K562 (cell line): ENCODE measurements around the gene NOTCH1. TPM values are rescaled to one million over a fixed set of nuclear protein-coding genes. Genes with fewer than 3 reads are reported as not detected.

ENCODE experiments used
- ATAC-seq: fragments of 200-7000 bp; cut with Tn5 transposase; 3 replicates; pipeline ENCODE4 v1.9.1; 2020; ENCODE audit warnings: moderate library complexity
- BruUV-seq: library from RNA; stranded (reverse); fragments of 400-500 nt; replicated peaks from 2 replicates; lab custom pipeline; 2021; lab: Mats Ljungman, UMichigan
- CTCF ChIA-PET: fragments of 300-600 bp; formaldehyde crosslinking; extraction: SDS; loops from one replicate; lab custom pipeline; 2021; ENCODE audit warnings: low intra/inter-chr PET ratio; lab: Yijun Ruan, JAX
- POLR2A ChIA-PET: fragments of 300-600, 350-650 bp; sonication (Branson Sonifier 250); formaldehyde crosslinking; extraction: SDS; loops from one replicate; lab custom pipeline; 2021; ENCODE audit warnings: antibody characterized with exemption, inconsistent platforms; lab: Yijun Ruan, JAX
- DNase-seq, 4 experiments: peaks; one replicate each; pipeline versions ENCODE4 v3.0.0 to v3.0.0-alpha.2; 2011 to 2018; ENCODE audit warnings: low spot score in 3 of 4, mixed read lengths in 3 of 4; ENCODE audit errors: extremely low read depth in 1 of 4
- FAIRE-seq: peaks from 2 replicates; lab custom pipeline; 2011; peaks lifted over from hg19 to GRCh38; lab: Jason Lieb, UNC
- H2AFZ ChIP-seq: 2 replicates; pipeline ENCODE4 v1.6.0; 2011; ENCODE audit warnings: low read depth, low read length, control low read depth, inconsistent platforms
- H3K27ac ChIP-seq: fragments of 200-600 bp; 3 replicates; pipeline ENCODE4 v1.8.0; 2011; ENCODE audit warnings: low read depth, mild to moderate bottlenecking, control low read depth, inconsistent platforms, low read length, moderate library complexity, mixed read lengths; ENCODE audit errors: extremely low read depth
- H3K27me3 ChIP-seq, 2 experiments: fragments of 300-600 bp in 1 of 2; 2 replicates in 1 of 2; 3 replicates in 1 of 2; pipeline versions ENCODE4 v1.6.0 to v1.8.0; 2011; ENCODE audit warnings: inconsistent platforms in 2 of 2, low read length in 2 of 2, mild to moderate bottlenecking in 1 of 2, mixed read lengths in 1 of 2, moderate library complexity in 1 of 2; ENCODE audit not compliant: control insufficient read depth in 2 of 2, insufficient read depth in 2 of 2
- H3K36me3 ChIP-seq: fragments of 300-600 bp; 3 replicates; pipeline ENCODE4 v1.8.0; 2011; ENCODE audit warnings: mild to moderate bottlenecking, low read length, inconsistent platforms; ENCODE audit not compliant: control insufficient read depth, insufficient read depth
- H3K4me1 ChIP-seq, 2 experiments: fragments of 200-600 bp in 1 of 2; replicated peaks in 1 of 2; 2 replicates in 1 of 2; 3 replicates in 1 of 2; pipeline versions ENCODE4 v1.5.1 to v1.8.0; 2011; ENCODE audit warnings: inconsistent platforms in 2 of 2, low read length in 2 of 2, mild to moderate bottlenecking in 1 of 2, mixed read lengths in 1 of 2, moderate library complexity in 1 of 2; ENCODE audit not compliant: control insufficient read depth in 2 of 2, insufficient read depth in 2 of 2
- H3K4me2 ChIP-seq: 2 replicates; pipeline ENCODE4 v1.6.1; 2011; ENCODE audit warnings: low read length, control low read depth, inconsistent platforms, mixed read lengths; ENCODE audit not compliant: insufficient read depth
- H3K4me3 ChIP-seq: fragments of 200-600 bp; sonication (generic), shearing (Covaris generic); 2 replicates; pipeline ENCODE4 v1.5.1; 2016; ENCODE audit warnings: control low read depth, inconsistent platforms
- H3K79me2 ChIP-seq: fragments of 200-600 bp; 3 replicates; pipeline ENCODE4 v1.8.0; 2011; ENCODE audit warnings: low read length, inconsistent platforms; ENCODE audit not compliant: control insufficient read depth, insufficient read depth
- H3K9ac ChIP-seq, 2 experiments: 2 replicates each; pipeline versions ENCODE4 v1.6.0 to v1.6.1; 2011; ENCODE audit warnings: low read depth in 2 of 2, low read length in 2 of 2, control low read depth in 1 of 2, inconsistent platforms in 1 of 2, mild to moderate bottlenecking in 1 of 2, mixed read lengths in 1 of 2; ENCODE audit not compliant: insufficient read depth in 1 of 2
- H3K9me1 ChIP-seq: one replicate; pipeline ENCODE4 v1.6.0; 2011; ENCODE audit warnings: inconsistent platforms, mild to moderate bottlenecking, low read length, moderate library complexity; ENCODE audit not compliant: control insufficient read depth, insufficient read depth
- H3K9me3 ChIP-seq: replicated peaks from 2 replicates; pipeline ENCODE4 v1.5.1; 2011; ENCODE audit warnings: low read depth, low read length, inconsistent platforms; ENCODE audit not compliant: control insufficient read depth, insufficient read depth
- H4K20me1 ChIP-seq: replicated peaks from 2 replicates; pipeline ENCODE4 v1.6.1; 2011; ENCODE audit warnings: low read length, inconsistent platforms, mixed read lengths; ENCODE audit not compliant: control insufficient read depth, insufficient read depth
- MAX ChIP-seq: sonication (generic); formaldehyde crosslinking; IDR thresholded peaks from 2 replicates; pipeline ENCODE4 v1.9.0; 2022; ENCODE audit warnings: mild to moderate bottlenecking, missing genetic modification reagents
- USF2 ChIP-seq: sonication (generic); formaldehyde crosslinking; IDR thresholded peaks from 2 replicates; pipeline ENCODE4 v1.5.0; 2020; ENCODE audit warnings: missing genetic modification reagents
- ZBTB26 ChIP-seq: fragments of 450-650 bp; formaldehyde crosslinking; IDR thresholded peaks from 2 replicates; pipeline ENCODE4 v1.4.0; 2022; ENCODE audit warnings: missing genetic modification characterization
- ZBTB33 ChIP-seq: sonication (generic); formaldehyde crosslinking; IDR thresholded peaks from 2 replicates; pipeline ENCODE4 v1.8.1; 2023; ENCODE audit warnings: mild to moderate bottlenecking, missing genetic modification reagents
- WGBS: fragments of 100-300 bp; shearing (Covaris generic); methylation state at CpG from one replicate; pipeline ENCODE4 v1.1.6; 2016; ENCODE audit warnings: low coverage, mixed read lengths; ENCODE audit not compliant: insufficient coverage; ENCODE audit errors: missing lambda C conversion rate; 5-methylcytosine and 5-hydroxymethylcytosine counted together
- in situ Hi-C: fragments of 300-500 bp; cut with MboI; formaldehyde crosslinking; loops from 4 replicates; pipeline ENCODE4 v1.15.0; 2018; ENCODE audit warnings: inconsistent platforms, mixed read lengths
- intact Hi-C: fragments of 100-400 bp; cut with micrococcal nuclease; formaldehyde crosslinking; loops from 2 replicates; pipeline ENCODE4 v1.14.2; 2022
- polyA plus RNA-seq, 8 experiments: library from polyadenylated mRNA; depleted of rRNA in 4 of 8; stranded (reverse) in 5 of 8; unstranded in 3 of 8; fragments of >200 nt; fragmentation: Nextera tagmentation in 2 of 8; fragmentation: Illumina TruSeq in 1 of 8; extraction: Ambion mirVana in 2 of 8; extraction: Trizol in 1 of 8; gene quantifications; 2 replicates each; pipeline versions ENCODE4 v1.2.1 to v1.2.3, GENCODE V29; 2011 to 2014; ENCODE audit warnings: inconsistent platforms in 1 of 8, missing spikeins in 1 of 8
- total RNA-seq, 7 experiments: library from RNA; depleted of rRNA in 6 of 7; stranded (reverse); fragments of >200 nt in 6 of 7; fragmentation: Illumina TruSeq in 2 of 7; extraction: Trizol in 2 of 7; gene quantifications; 2 replicates each; pipeline versions ENCODE4 v1.2.1 to v1.2.3, GENCODE V29; 2011 to 2021; ENCODE audit warnings: low replicate concordance in 1 of 7

NOTCH1 gene
- total and polyA plus RNA-seq, 9 of the 15 experiments (the other 6 are each of a cell fraction or from before 2014, with no cell fraction given) = 0.03 to 31.4 (median 2.3) TPM

GRCh38 chr9:136567651-136568287, 21.9 kb upstream of the NOTCH1 start:
- WGBS = 42% methylated on average over 21 of the region's 27 CpGs
- BruUV-seq = no TSS peak
- Histone ChIP-seq H3K36me3 (no peaks in the 10 kb centered on the region), H3K9me1 (no peaks in the 10 kb centered on the region), H4K20me1 (0 out of 2 replicates have a peak, but pooled peaks cover 3% of the 10 kb centered on the region), H3K4me2 (no peak overlapping the region), H2AFZ (peak overlapping the region; percentile 71), H3K4me3 (no peak overlapping the region), H3K9me3 (no peaks in the 10 kb centered on the region), H3K4me1 (peaks cover 14 to 85% of the 10 kb centered on the region in 2 experiments; a peak in 4 of 5 replicates), H3K27me3 (peaks cover 0 to 26% of the 10 kb centered on the region in 2 experiments; a peak in 3 of 5 replicates), H3K9ac (0 out of 4 replicates have a peak overlapping the region, but pooled peaks of 1 of the 2 experiments have one; percentile 32), H3K27ac (no peak overlapping the region), H3K79me2 (no peaks in the 10 kb centered on the region)
- no peak for FAIRE-seq
- intact Hi-C loops (no loop called here), in situ Hi-C loops (no loop called here)
- POLR2A ChIA-PET = no interaction called here
- ATAC-seq = peak; percentile 46
- peak in 2 of 4 experiments; percentile 67 to 72 for DNase-seq
- CTCF ChIA-PET = no interaction called here
- peak; percentile 86 for TF ChIP-seq MAX
- TF ChIP-seq ZBTB33 = peak; percentile 93
- TF ChIP-seq USF2 (CRISPR knock-in tag) = peak; percentile 47; the same call in 1 of the 2 replicates
- TF ChIP-seq ZBTB26 (CRISPR knock-in tag) = no peak
